ENCODE measurements around the gene FAH. TPM values are rescaled to one million over a fixed set of nuclear protein-coding genes. Genes with fewer than 3 reads are reported as not detected.

The FAH gene
- total RNA-seq, 1 donor = 27.2 TPM

DNA sequence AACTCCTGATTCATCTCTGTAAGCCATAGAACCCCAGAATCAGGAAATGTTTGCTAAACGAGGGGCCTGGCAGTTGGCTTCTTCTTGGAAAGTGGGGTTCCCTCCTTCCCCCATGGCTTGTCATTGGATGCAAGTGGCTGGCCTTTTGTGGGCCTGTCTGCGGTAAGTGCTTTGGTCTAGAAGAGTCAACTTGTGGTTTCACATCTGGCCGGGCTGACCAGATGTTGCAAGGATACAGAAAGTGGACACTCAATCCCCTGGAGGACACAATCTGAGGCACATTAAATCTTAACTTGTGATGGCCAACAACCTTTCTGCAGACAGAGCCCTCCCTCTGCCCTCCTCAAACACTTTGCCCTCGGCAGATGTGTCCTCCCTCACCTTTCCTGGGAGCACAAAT lies 1.1 kb downstream of the FAH start:
- DNase-seq (ENCODE audit: low read depth) = peak; percentile 85
- peak overlapping the region; percentile 83 for H3K4me3 ChIP-seq (ENCODE audit: low read depth, low read length)

DNA sequence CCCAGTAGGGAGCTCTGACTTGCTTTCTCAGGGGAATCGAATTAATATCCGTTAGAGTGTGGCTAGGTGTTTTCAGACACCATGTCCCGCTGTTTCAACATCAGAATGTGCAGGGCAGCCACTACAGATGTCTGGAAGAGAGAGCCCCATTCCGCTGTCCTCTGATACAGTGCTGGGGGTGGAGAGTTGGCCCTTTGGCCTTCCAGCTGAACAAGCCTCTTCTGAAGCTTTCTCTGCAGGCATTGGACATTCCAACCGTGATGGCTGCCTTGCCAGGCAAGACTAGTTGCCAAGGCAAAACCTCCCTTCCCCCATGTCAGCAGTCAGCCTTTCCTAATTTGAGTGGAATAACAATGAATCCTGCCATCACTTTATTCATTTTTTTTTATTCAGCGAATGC lies 1.5 kb downstream of the FAH start:
- H3K4me3 ChIP-seq (ENCODE audit: low read depth, low read length) = peak overlapping the region; percentile 83
- TF ChIP-seq CTCF (IDR thresholded peaks at IDR 0.05; ENCODE audit: insufficient read depth, low read depth, low read length) = no peak
- peak; percentile 73 for DNase-seq (ENCODE audit: low read depth)

More for the DNA sequence above, 1.1 kb downstream of the FAH start:
- no peak for TF ChIP-seq CTCF (IDR thresholded peaks at IDR 0.05; ENCODE audit: insufficient read depth, low read depth, low read length)

DNA sequence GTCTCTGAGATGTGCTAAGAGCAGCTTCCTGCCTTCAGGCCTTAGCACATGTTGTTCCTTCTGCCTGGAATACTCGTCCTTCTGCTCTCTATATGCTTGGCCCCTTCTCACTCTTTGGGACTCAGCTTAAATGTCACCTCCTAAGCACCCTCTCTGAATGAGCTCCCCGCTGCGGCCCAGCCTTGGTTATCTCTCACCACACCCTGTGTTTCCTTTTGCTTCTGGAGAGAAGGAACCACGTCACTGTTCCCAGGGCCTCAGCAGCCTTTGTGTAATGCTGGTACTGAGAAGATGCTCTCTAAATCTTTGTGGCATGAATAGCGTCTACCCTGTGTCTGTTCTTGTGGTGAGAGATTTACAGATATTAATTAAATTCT lies 2.2 kb downstream of the FAH start:
- peak; percentile 57 for DNase-seq (ENCODE audit: low read depth)
- TF ChIP-seq CTCF (IDR thresholded peaks at IDR 0.05; ENCODE audit: insufficient read depth, low read depth, low read length) = no peak
- peak overlapping the region; percentile 83 for H3K4me3 ChIP-seq (ENCODE audit: low read depth, low read length)

DNA sequence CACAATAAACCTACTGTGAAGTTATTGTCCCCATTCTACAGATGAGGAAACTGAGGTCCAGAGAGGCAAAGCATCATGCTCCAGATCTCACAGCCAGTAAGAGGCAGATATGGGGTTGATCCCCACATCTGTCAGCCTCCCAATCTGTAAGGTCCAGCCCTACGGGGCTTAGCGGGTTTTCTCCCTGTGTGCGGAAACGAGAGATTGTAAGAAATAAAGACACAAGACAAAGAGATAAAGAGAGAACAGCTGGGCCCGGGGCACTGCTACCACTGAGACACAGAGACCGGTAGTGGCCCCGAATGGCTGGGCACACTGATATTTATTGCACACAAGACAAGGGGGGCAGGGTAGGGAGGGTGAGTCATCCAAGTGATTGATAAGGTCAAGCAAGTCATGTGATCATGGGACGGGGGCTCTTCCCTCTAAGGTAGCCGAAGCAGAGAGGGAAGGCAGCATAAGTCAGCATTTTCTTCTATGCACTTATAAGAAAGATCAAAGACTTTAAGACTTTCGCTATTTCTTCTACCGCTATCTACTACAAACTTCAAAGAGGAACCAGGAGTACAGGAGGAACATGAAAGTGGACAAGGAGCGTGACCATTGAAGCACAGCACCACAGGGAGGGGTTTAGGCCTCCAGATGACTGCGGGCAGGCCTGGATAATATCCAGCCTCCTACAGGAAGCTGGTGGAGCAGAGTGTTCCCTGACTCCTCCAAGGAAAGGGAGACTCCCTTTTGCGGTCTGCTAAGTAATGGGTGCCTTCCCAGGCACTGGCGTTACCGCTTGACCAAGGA lies 2.8 kb downstream of the FAH start:
- DNase-seq (ENCODE audit: low read depth) = peak; percentile 95
- H3K4me3 ChIP-seq (ENCODE audit: low read depth, low read length) = peak overlapping the region; percentile 83

- H3K4me3 ChIP-seq (ENCODE audit: low read depth, low read length) = peak overlapping the region; percentile 21
- TF ChIP-seq CTCF (IDR thresholded peaks at IDR 0.05; ENCODE audit: insufficient read depth, low read depth, low read length) = no peak
- peak; percentile 44 for DNase-seq (ENCODE audit: low read depth)
Observed at GRCh38 chr15:80156176-80156720, 3.4 kb downstream of the FAH start.

DNA sequence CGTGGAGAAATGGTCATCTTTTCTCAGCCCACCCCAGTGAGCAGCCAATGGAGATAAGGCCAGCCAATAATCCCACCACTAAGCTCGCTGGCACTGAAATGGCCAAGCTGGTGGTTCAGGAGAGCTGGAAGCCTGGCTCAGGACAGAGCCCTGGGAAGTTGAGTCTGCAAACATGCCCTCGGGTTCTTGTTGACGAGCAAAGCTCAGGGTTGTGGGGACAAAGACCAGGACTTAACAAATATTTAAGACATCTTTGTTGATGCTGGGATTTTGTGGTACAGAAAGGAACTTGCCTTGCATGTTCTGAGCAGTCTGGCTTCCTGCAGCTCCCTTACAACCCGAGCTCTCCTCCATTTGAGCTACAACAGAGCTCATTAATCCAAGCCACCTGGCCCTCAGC lies 4.4 kb downstream of the FAH start:
- no peak for TF ChIP-seq CTCF (IDR thresholded peaks at IDR 0.05; ENCODE audit: insufficient read depth, low read depth, low read length)
- peak; percentile 67 for DNase-seq (ENCODE audit: low read depth)
- H3K4me3 ChIP-seq (ENCODE audit: low read depth, low read length) = no peak overlapping the region

DNA sequence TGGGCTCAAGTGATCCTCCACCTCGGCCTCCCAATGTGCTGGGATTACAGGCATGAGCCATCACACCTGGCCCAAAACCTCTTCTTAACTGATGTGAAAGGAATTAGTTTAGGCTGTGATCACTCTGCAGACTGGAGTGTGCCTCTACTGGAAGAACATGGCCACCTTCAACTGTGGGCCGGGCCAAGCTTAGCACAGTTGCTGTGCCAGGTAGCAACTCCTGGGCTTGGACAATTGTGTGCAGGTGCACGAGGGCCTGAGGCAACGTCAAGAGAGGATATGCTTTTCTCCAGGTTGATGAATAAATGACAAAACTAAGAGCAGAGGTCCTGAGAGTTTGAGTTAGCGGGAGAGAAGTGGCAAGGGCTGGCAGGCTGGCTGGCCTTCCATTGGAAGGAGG lies 6.5 kb downstream of the FAH start:
- H3K4me3 ChIP-seq (ENCODE audit: low read depth, low read length) = no peak overlapping the region
- TF ChIP-seq CTCF (IDR thresholded peaks at IDR 0.05; ENCODE audit: insufficient read depth, low read depth, low read length) = no peak

More for the DNA sequence above, 6.5 kb downstream of the FAH start:
- DNase-seq (ENCODE audit: low read depth) = no peak

All from fibroblast of villous mesenchyme (primary cell).